HG03575 (cell line): ENCODE results near the gene MYO5C.

ENCODE experiments used
- ATAC-seq: cut with Tn5 transposase; IDR thresholded peaks from one replicate; pipeline ENCODE4 v1.9.1; 2021; ENCODE audit not compliant: unreplicated experiment, insufficient number of reproducible peaks, low FRiP score; ENCODE audit errors: extremely low read depth

The MYO5C gene

DNA sequence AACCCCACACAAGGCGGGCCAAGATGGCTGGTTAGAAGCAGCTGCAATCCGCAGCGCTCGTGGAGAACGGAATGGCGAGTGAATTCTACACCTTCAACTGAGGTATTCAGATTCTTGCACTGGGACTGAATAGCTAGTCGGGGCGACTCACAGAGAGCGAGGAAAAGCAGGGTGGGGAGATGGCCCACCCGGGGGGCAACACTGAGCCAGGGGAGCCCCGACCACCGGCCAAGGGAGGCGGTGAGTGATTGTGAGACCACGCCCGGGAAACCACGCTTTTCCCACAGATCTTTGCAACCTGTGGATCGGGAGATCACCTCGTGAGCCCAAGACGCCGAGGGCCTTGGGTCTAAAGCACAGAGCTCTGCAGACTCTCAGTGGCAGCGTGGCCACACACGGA is 132.7 kb downstream of the MYO5C start:
- ATAC-seq: no peak

DNA sequence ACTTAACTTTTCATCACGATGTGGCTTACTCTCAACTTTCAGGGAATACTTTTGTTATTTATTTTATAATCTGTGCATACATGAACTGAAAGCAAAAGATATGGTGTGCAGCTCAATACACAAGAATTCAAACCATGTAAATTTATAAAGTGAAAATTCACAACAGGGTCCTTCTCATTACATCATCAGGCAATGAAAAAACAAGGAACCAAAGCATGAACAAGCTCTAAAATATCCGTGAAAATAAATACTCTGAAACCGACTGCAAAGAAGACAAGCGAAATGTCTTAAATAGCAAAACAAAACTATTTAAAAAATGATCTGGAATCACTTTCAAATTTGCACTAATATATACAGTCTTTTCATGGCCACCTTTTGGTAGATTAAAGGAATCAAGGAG is 133.3 kb downstream of the MYO5C start:
- ATAC-seq: no peak

DNA sequence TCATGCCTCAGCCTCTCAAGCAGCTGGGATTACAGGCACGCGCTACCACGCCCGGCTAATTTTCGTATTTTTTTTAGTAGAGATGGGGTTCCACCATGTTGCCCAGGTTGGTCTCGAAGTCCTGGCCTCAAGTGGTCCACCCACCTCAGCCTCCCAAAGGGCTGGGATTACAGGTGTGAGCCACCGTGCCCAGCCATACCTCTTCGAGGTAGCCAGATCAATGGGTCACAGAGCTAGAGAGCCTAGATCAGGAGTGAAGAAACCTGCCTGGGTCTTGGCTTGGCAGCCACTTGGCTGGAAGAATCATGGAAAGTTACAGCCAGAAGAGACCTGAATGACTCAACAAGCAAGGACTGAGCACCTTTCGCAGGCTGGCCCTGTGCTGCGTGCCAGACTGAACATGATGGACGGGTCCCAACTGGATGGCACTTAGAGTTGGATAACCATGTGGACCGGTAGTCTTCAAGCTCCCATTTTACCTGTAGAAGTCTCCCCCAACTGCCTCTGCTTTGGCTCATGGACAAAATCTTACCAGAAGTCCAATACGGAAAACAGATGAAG is 134.1 kb downstream of the MYO5C start:
- ATAC-seq: no peak

DNA sequence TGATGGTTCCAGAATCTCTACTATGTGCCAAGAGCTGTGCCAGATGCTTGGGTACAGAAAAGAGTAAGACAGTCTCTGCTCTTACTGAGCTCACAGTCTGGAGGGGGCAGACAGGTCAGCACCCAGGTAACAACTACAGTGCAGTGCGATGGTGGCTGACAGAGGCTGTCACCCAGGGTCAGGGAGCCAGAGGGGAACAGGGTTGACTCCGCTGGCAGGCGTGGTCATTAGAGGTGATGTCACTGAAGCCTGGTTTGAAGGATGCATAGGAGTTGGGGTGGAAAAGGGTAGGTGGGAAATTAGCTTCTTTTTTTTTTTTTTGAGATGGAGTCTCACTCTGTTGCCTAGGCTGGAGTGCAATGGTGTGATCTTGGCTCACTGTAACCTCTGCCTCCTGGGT is 136.0 kb downstream of the MYO5C start:
- ATAC-seq: no peak

DNA sequence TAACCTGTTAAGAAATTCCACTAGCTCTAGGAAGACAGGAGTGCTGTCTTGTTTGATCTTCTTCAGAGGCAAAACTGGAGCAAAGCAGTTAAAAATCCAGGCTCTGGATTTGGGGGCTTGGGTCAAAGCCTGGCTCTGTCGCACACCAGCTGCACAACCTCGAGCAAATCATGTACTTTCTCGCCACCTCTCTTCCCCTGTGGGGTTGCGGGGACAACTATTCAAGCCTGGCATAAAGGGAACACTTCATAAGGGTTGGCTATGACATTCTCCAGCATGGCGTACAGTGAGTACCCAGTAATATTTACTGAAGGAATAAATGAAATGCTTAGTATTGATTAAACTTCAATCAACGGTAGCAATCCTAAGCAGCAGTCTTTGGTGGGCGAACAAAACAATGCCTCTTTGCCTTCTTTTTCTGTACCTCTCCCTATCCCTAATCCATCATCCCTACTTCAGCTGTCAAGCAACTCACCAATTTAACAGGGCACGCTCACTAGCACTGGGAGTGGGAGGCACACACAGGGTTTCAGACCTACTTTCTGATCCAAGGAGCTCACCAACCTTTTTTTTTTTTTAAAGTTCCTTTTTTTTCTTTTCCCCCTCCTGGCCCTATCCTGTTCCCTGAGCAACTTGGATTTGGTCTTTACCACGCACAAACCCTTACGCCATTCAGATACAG is 137.4 kb downstream of the MYO5C start:
- ATAC-seq: no peak

DNA sequence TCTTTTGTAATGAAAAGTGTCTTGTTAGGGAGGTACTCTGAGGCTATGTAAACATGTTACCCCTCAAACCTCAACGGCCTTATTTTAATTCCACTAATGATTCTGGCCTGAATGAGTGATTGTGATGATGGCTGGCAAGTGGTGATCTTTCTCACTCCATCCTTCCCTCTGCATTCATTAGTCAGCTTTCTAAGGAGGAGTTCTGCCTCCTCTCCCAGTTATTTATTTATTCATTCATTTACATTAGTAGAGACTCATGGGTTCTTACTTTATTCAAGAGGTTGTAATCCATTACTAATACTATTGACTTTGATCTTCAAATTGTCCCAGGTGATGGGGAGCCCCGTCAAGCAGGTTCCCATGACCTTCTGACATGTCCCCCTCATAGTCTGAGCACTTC is 139.7 kb downstream of the MYO5C start:
- ATAC-seq: no peak

DNA sequence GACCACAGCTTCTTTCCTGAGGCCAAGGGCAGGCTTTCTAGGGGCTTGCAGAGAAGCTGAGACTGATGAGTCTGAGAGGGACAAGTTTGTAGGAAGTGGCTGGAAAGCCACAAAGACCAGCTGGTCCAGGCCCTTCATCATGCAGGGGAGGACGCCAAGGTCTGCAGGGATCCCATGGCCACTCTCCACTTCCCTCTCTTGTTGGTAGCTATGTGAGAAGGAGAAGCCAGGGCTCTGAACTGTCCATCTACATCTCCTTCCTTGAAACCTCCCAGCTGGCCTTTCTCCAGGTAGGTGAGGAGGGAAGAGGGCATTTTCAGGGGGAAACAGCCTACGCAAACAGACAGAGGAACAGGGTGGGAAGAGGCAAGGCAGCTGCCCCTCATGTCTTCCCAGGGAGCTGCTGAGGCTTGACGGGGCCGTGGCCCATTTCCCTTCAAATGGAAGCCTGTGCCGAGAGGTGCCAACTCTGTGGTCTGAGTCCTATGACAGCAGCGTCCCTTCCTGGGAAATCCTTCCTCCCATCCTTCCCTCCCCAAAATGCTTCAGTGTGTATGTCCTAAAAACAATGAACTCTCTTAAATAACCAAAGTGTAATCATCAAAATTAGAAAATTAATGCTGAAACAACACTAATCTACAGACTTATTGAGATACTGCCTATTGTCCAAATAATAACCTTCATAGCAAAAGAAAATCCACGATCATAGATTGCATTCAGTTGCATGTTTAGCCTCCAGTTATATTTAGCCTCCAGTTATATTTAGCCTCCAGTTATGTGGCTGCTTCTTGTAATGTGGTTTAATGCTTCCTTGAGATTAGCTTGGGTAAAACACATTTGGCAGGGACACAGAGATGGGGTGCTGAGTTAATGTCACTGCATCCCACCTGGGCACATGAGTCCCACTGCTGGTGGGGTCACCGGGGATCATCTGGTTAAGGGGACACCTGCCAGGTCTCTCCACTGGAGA is 140.4 kb downstream of the MYO5C start:
- ATAC-seq: no peak

DNA sequence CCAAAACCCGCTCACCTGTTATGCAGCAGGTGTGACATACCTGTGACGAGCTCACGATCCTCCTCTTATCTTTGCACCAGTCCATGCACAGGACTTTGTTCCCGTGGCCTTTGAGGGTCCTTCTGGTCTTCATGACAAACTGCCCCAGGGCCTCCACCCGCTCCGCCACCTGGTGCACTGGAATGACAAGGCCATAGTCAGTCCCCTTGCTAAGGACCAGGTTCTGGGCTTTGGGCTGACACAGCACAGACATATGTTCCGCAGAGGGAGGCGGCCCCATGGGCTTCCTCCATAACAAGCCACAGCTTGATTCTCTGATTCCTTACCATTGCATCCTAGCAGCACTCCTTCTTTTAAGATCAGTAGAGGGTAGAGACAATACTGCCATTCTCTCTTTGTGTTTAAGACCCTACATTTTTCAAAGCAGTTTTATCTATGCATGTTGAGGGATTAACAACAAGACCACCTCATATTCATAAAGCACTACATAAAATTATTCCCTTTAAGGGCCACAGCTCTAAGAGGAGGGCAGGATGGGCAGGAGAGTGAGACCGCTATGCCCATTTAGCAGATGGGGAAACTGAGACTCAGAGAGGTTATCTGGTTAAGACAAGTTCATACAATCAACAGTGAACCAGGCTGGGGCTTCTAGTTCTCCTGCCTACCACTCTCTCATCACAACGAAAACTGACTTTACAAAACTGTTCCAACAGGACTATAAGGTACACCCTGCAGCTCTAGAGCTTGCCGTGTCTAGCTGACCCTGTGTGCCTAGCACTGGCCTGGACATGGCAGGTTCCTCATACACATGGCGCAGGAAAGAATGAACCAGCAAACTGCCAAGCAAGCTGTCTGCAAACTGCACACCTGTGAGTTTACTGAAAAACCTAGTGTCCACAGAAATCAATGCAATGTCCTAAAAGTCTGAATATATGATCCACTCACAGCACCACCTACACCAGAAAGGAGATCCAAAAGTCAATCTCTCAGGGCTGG is 141.4 kb downstream of the MYO5C start:
- no peak for ATAC-seq

DNA sequence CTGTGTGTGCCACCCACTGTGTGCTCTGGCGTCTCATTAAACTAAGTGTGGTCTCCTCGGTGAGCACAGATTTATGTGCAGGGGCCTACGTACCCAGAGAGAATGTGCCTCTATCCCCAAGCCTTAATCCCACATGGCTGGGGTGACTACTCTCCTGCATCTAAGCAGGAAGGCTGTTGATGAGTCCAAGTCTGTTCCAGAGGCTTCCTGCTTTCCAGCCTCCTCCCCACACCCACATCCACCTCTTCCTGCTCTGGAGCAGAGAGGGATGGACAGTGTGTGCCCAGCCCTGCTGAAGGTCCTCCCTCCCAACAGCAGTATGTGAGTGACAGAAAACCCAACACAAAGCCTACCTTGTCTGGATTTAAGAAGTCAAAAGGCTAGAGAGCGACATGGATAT is 144.3 kb downstream of the MYO5C start:
- ATAC-seq: no peak

DNA sequence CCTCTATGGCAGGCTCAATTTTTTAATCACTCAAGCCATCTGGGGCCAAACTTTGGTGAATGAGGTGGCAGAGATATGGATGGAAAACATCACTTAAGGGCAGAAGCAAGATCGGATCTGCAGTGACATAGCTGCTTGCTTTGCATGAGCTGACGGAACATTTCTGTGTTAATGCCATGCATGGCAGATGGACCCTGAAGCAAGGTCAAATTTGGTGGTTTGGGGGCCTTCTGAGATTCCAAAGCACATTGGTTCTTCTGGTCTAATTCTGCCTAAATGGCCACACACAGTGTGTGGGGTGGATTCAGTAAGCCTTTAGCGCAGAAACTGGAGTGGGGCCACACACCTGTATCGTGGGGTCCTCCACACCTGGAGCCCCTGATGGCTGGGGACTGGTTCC is 144.7 kb downstream of the MYO5C start:
- no peak for ATAC-seq

DNA sequence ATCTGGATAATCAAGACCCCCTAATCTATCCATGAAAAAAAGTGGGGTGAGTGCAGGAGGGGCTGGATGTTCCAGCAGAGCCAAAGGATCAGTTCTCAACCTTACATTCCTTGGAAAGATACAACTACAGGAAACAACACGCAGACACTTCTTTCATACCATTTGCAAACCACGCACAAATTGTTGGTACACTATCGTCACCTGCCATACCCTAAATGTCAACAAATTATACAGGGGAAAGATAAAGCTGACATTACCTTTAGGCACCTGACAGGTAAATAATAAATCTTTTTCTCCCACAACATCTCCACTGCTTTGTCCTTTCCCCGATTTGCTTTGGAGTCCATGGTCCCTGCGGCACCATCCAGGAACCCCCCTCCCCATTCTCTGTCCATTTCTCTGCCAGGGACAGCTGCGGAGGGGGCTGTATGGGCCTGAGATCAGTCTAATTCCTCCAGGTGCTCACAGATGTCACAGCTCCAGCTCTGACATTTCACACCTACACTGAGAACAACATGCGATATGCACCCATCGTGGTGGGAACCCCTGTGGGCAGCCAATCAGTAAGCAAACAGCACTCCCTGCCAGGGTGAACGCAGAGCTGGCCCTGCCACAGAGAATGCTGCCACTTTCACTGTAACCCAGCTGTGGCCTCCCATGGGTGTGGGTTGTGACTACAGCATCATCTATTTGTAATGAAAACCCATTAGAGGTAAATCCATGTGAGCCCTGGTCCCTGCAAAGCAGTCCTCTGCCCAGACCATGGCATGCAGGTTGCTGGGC is 145.4 kb downstream of the MYO5C start:
- ATAC-seq: no peak

DNA sequence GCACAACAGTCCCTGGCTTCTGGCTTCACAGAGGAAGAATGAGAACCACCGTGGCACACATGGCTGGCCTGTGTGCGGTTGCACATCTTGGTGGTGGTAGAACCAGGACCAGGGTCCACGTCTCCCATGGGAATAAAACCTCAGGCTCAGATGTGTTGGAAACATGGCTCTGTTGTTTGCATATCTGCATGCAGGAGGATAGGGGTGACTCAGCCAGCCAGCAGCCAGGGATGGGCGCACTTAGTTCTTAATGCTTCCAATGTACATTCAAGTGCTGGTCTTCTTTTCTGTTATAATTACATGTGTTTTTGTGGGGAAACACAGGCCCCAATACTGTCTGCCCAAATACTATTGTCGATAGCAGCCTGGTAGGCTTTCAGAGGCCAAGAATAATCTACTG is 147.2 kb downstream of the MYO5C start:
- no peak for ATAC-seq

DNA sequence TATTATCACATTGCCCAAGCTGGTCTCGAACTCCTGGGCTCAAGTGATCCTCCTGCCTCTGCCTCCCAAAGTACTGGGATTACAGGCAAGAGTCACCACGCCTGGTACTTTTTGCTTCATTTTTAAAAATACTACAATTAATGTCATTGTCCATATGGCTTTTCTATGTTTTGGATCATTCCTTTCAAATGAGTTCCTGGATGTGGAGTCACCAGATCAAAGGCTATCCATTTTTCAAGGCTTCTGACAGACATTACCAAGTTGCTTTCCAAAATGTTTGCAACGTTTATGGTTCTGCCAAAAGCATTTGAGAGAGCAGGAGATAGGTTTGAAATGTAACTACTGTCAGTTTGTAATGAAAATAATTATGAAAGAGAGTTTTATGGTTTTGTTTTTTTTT is 148.8 kb downstream of the MYO5C start:
- ATAC-seq: no peak

DNA sequence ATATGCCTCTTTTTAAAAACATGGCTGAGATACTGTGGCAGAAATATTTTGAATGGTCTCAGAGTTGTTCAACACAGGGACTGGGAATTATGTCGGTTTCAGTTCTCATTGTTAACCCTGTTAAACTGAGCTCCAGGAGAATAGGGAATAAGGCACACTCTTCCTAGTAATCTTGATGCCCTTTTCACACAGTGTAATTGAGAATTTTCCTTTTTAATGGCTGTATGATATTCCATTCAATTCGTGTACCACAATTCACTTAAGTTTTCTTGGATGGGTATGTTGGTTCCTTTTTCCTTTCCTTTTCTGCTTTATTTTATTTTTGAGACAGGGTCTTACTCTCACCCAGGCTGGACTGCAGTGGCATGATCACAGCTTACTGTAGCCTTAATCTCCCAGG is 149.3 kb downstream of the MYO5C start:
- no peak for ATAC-seq

DNA sequence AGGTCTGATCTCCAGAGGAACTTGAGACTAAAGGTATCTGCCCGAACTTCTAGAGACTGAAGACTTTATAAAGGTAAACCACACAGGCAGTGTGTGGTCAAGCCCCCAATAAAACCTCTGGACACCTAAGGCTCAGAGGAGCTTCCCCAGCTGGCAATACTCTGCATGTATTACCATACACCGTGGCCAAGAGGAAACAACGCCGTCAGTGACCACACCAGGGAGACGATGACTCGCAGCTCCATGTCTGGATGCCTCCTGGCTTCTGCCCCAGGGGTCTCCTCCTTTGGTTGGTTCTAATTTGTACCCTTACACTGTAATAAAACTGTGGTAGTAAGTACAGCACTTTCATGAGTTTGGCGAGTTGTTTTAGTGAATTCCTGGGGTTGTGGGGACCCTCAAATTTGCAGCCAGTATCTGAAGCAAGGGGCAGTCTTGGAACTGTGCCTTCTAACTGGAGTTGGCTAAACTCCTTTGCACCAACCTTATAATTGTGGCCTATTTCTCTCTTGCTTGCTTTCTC is 150.9 kb downstream of the MYO5C start:
- ATAC-seq: no peak

DNA sequence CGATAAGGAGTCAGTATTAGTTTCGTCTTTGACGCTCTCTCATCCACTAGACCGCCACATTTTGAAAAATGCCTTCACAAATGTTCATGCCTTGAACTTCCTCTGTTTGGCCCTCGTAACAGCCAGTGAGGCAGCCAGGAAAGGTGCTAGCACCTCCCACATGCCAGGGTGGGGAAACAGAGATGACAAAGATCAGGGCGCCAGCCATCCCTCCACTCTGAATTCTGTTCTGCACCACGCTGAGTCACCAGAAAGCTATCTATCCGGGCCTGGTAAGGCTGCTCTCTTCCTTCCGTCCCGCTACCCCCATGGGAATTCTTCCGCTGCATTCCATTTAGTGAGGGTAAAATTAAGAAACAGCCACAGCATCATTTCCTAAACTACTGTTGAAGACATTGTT is 151.7 kb downstream of the MYO5C start:
- no peak for ATAC-seq
